HepG2 (cell line): ENCODE data around the gene TBXA2R. TPM values are rescaled to one million over a fixed set of nuclear protein-coding genes. Genes with fewer than 3 reads are reported as not detected.

ENCODE experiments used
- ATAC-seq: fragments of 200-7000 bp; cut with Tn5 transposase; 3 replicates; pipeline ENCODE4 v1.9.1; 2020; ENCODE audit warnings: mild to moderate bottlenecking, moderate library complexity
- BruUV-seq: library from RNA; stranded (reverse); fragments of 400-500 nt; replicated peaks from 2 replicates; lab custom pipeline; 2021; lab: Mats Ljungman, UMichigan
- CTCF ChIA-PET: fragments of 300-600 bp; formaldehyde crosslinking; extraction: SDS; loops from one replicate; lab custom pipeline; 2021; ENCODE audit warnings: low total read pairs, inconsistent platforms, low intra/inter-chr PET ratio; lab: Yijun Ruan, JAX
- POLR2A ChIA-PET: fragments of 350-600 bp; sonication (Branson Sonifier 250); formaldehyde crosslinking; loops from one replicate; lab custom pipeline; 2020; ENCODE audit warnings: antibody characterized with exemption, inconsistent platforms; lab: Yijun Ruan, JAX
- DNase-seq: peaks from one replicate; pipeline ENCODE4 v3.0.0-alpha.2; 2015; ENCODE audit warnings: low spot score
- FAIRE-seq: peaks from 3 replicates; lab custom pipeline; 2011; peaks lifted over from hg19 to GRCh38; lab: Jason Lieb, UNC
- H2AFZ ChIP-seq: one replicate; pipeline ENCODE4 v1.6.1; 2011; ENCODE audit warnings: low read length, inconsistent platforms
- H3K27ac ChIP-seq: fragments of 300-600 bp; 3 replicates; pipeline ENCODE4 v1.8.0; 2011; ENCODE audit warnings: mixed run types, mild to moderate bottlenecking, mixed read lengths, low read length, inconsistent platforms; ENCODE audit not compliant: insufficient read depth; ENCODE audit errors: extremely low read length
- H3K27me3 ChIP-seq, 2 experiments: fragments of 200-600 bp in 1 of 2; 2 replicates in 1 of 2; 3 replicates in 1 of 2; pipeline versions ENCODE4 v1.6.0 to v1.8.0; 2011; ENCODE audit warnings: low read length in 2 of 2, mild to moderate bottlenecking in 2 of 2, moderate library complexity in 2 of 2, inconsistent platforms in 1 of 2; ENCODE audit not compliant: insufficient read depth in 2 of 2, control insufficient read depth in 1 of 2
- H3K36me3 ChIP-seq, 2 experiments: fragments of 200-600 bp in 1 of 2; replicated peaks in 1 of 2; 2 replicates in 1 of 2; 3 replicates in 1 of 2; pipeline versions ENCODE4 v1.5.1 to v1.8.0; 2011; ENCODE audit warnings: low read length in 2 of 2, inconsistent platforms in 1 of 2; ENCODE audit not compliant: insufficient read depth in 2 of 2, control insufficient read depth in 1 of 2
- H3K4me1 ChIP-seq: 2 replicates; pipeline ENCODE4 v1.5.1; 2012; ENCODE audit warnings: low read length, inconsistent platforms; ENCODE audit not compliant: insufficient read depth
- H3K4me2 ChIP-seq: 2 replicates; pipeline ENCODE4 v1.6.0; 2011; ENCODE audit warnings: low read depth, low read length, inconsistent platforms
- H3K4me3 ChIP-seq, 3 experiments: fragments of 200-600 bp in 1 of 3; sonication (generic), shearing (Covaris generic) in 1 of 3; replicated peaks in 1 of 3; 2 replicates each; pipeline ENCODE4 v1.5.1; 2011 to 2016; ENCODE audit warnings: low read length in 3 of 3, inconsistent platforms in 2 of 3, low read depth in 2 of 3, mild to moderate bottlenecking in 2 of 3, control low read depth in 1 of 3, mixed read lengths in 1 of 3; ENCODE audit not compliant: insufficient read depth in 1 of 3
- H3K79me2 ChIP-seq: one replicate; pipeline ENCODE4 v1.6.1; 2011; ENCODE audit warnings: low read length, inconsistent platforms; ENCODE audit not compliant: insufficient read depth
- H3K9ac ChIP-seq: 2 replicates; pipeline ENCODE4 v1.6.0; 2011; ENCODE audit warnings: mild to moderate bottlenecking, low read depth, low read length, inconsistent platforms; ENCODE audit not compliant: insufficient read depth
- H3K9me3 ChIP-seq: 2 replicates; pipeline ENCODE4 v1.5.1; 2012; ENCODE audit warnings: mild to moderate bottlenecking, low read length
- H4K20me1 ChIP-seq: 2 replicates; pipeline ENCODE4 v1.6.0; 2011; ENCODE audit warnings: inconsistent platforms, mild to moderate bottlenecking, low read length, moderate library complexity; ENCODE audit not compliant: insufficient read depth
- DNMT3B ChIP-seq: conservative IDR thresholded peaks from 2 replicates; pipeline ENCODE4 v1.6.1; 2016; ENCODE audit warnings: missing biosample characterization, control low read depth
- GATAD1 ChIP-seq: IDR thresholded peaks from 2 replicates; pipeline ENCODE4 v1.6.1; 2016; ENCODE audit warnings: missing genetic modification reagents, missing compliant biosample characterization
- MYNN ChIP-seq: sonication (generic); formaldehyde crosslinking; IDR thresholded peaks from 2 replicates; pipeline ENCODE4 v1.4.0; 2020; ENCODE audit warnings: mild to moderate bottlenecking, low read depth, missing genetic modification reagents
- NFE2 ChIP-seq: sonication (generic); formaldehyde crosslinking; IDR thresholded peaks from 2 replicates; pipeline ENCODE4 v1.4.0; 2020; ENCODE audit warnings: missing genetic modification reagents
- PATZ1 ChIP-seq: sonication (generic); formaldehyde crosslinking; IDR thresholded peaks from 2 replicates; pipeline ENCODE4 v1.4.0; 2020; ENCODE audit warnings: missing genetic modification reagents
- ZFP41 ChIP-seq: sonication (generic); formaldehyde crosslinking; IDR thresholded peaks from 2 replicates; pipeline ENCODE4 v1.4.0; 2020; ENCODE audit warnings: mild to moderate bottlenecking, missing genetic modification reagents, borderline replicate concordance
- ZNF251 ChIP-seq: sonication (generic); formaldehyde crosslinking; IDR thresholded peaks from 2 replicates; pipeline ENCODE4 v1.9.0; 2021; ENCODE audit warnings: mild to moderate bottlenecking, missing genetic modification reagents
- ZNF263 ChIP-seq: sonication (generic); formaldehyde crosslinking; IDR thresholded peaks from 2 replicates; pipeline ENCODE4 v1.4.0; 2020; ENCODE audit warnings: missing genetic modification reagents
- ZNF331 ChIP-seq: sonication (generic); formaldehyde crosslinking; IDR thresholded peaks from 2 replicates; pipeline ENCODE4 v1.4.0; 2020; ENCODE audit warnings: missing genetic modification reagents
- ZNF781 ChIP-seq: sonication (generic); formaldehyde crosslinking; IDR thresholded peaks from 2 replicates; pipeline ENCODE4 v1.5.1; 2020; ENCODE audit warnings: borderline replicate concordance, mild to moderate bottlenecking, missing genetic modification reagents; ENCODE audit errors: not compliant biosample characterization
- WGBS: methylation state at CpG from one replicate; pipeline ENCODE4 v1.1.6; 2017; ENCODE audit warnings: low lambda C conversion rate; 5-methylcytosine and 5-hydroxymethylcytosine counted together
- in situ Hi-C: cut with HindIII; loops from 2 replicates; pipeline ENCODE4 v1.10.0; 2017; ENCODE audit warnings: low pct_unique_long_range_greater_than_20kb; ENCODE audit not compliant: extremely low pct_ligation_motif_present
- intact Hi-C: fragments of 100-400 bp; cut with micrococcal nuclease; formaldehyde crosslinking; loops from one replicate; pipeline ENCODE4 v1.10.0; 2022; ENCODE audit not compliant: unreplicated experiment
- polyA plus RNA-seq, 8 experiments: library from polyadenylated mRNA; depleted of rRNA in 3 of 8; stranded (reverse) in 7 of 8; unstranded in 1 of 8; fragments of >200 nt; fragmentation: Illumina TruSeq in 4 of 8; extraction: Trizol in 4 of 8; gene quantifications; 2 replicates each; pipeline versions ENCODE4 v1.2.1 to v1.2.3, GENCODE V29; 2011 to 2016; ENCODE audit warnings: low read depth in 4 of 8, missing spikeins in 1 of 8, mixed read lengths in 1 of 8; ENCODE audit not compliant: insufficient read depth in 1 of 8
- total RNA-seq, 5 experiments: library from RNA; depleted of rRNA; stranded (reverse); fragments of >200 nt; fragmentation: Illumina TruSeq; extraction: Trizol; gene quantifications; 2 replicates each; pipeline ENCODE4 v1.2.3, GENCODE V29; 2016; ENCODE audit warnings: low read depth in 1 of 5
- TF ChIP-seq, protein P1 (sequence below): sonication (generic); formaldehyde crosslinking; conservative IDR thresholded peaks from 2 replicates; pipeline ENCODE4 v1.4.0; 2020; ENCODE audit warnings: missing genetic modification reagents
- TF ChIP-seq, protein P2 (sequence below): sonication (generic); formaldehyde crosslinking; conservative IDR thresholded peaks from 2 replicates; pipeline ENCODE4 v1.8.0; 2022; ENCODE audit warnings: low read depth, missing genetic modification reagents
- TF ChIP-seq, protein P3 (sequence below): sonication (generic); formaldehyde crosslinking; conservative IDR thresholded peaks from 2 replicates; pipeline ENCODE4 v1.8.0; 2022; ENCODE audit warnings: missing genetic modification reagents
- TF ChIP-seq, protein P4 (sequence below): sonication (generic); formaldehyde crosslinking; IDR thresholded peaks from 2 replicates; pipeline ENCODE4 v1.8.0; 2022; ENCODE audit warnings: mild to moderate bottlenecking, missing genetic modification reagents; ENCODE audit not compliant: insufficient replicate concordance

TBXA2R gene
- total and polyA plus RNA-seq, 2 of the 13 experiments (the other 11 are each of a cell fraction or from before 2014, with no cell fraction given): 0.09 TPM; not detected in 1

- no TSS peak for BruUV-seq
- Histone ChIP-seq H3K27ac (no peak overlapping the region), H2AFZ (no peak overlapping the region), H3K27me3 (no peaks in the 10 kb centered on the region), H3K9ac (peak overlapping the region; percentile 34; the same call in 1 of the 2 replicates), H3K4me2 (peak overlapping the region; percentile 77), H3K4me1 (peaks cover 41% of the 10 kb centered on the region), H3K4me3 (peak overlapping the region; percentile 41 to 58 (median 47); a peak in 4 of 6 replicates), H3K36me3 (no peaks in the 10 kb centered on the region; a peak in 1 of 5 replicates), H3K9me3 (no peaks in the 10 kb centered on the region), H4K20me1 (peaks cover 4% of the 10 kb centered on the region), H3K79me2 (peaks cover 2% of the 10 kb centered on the region)
- DNase-seq (peak; percentile 97), FAIRE-seq (peak; percentile 81), ATAC-seq (peak; percentile 94)
- ChIA-PET POLR2A (no interaction called here), CTCF (no interaction called here)
- intact Hi-C loops: loop anchor here (5.0 kb wide), 1 partner anchor 65 kb away; the partner anchor contains the start of gene FZR1
- 11% methylated on average over 8 of the region's 48 CpGs for WGBS
- in situ Hi-C loops: no loop called here
- TF ChIP-seq, protein P1, sequence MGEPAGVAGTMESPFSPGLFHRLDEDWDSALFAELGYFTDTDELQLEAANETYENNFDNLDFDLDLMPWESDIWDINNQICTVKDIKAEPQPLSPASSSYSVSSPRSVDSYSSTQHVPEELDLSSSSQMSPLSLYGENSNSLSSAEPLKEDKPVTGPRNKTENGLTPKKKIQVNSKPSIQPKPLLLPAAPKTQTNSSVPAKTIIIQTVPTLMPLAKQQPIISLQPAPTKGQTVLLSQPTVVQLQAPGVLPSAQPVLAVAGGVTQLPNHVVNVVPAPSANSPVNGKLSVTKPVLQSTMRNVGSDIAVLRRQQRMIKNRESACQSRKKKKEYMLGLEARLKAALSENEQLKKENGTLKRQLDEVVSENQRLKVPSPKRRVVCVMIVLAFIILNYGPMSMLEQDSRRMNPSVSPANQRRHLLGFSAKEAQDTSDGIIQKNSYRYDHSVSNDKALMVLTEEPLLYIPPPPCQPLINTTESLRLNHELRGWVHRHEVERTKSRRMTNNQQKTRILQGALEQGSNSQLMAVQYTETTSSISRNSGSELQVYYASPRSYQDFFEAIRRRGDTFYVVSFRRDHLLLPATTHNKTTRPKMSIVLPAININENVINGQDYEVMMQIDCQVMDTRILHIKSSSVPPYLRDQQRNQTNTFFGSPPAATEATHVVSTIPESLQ: no peak
- 0 out of 2 replicates have a peak, but pooled peaks have one; percentile 60 for TF ChIP-seq ZNF263 (CRISPR knock-in tag)
- no peak for TF ChIP-seq ZFP41 (CRISPR knock-in tag)
- TF ChIP-seq, protein P2, sequence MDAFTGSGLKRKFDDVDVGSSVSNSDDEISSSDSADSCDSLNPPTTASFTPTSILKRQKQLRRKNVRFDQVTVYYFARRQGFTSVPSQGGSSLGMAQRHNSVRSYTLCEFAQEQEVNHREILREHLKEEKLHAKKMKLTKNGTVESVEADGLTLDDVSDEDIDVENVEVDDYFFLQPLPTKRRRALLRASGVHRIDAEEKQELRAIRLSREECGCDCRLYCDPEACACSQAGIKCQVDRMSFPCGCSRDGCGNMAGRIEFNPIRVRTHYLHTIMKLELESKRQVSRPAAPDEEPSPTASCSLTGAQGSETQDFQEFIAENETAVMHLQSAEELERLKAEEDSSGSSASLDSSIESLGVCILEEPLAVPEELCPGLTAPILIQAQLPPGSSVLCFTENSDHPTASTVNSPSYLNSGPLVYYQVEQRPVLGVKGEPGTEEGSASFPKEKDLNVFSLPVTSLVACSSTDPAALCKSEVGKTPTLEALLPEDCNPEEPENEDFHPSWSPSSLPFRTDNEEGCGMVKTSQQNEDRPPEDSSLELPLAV (CRISPR knock-in tag): no peak
- peak; percentile 60 for TF ChIP-seq PATZ1 (CRISPR knock-in tag)
- no peak for TF ChIP-seq DNMT3B (CRISPR knock-in tag)
- no peak for TF ChIP-seq ZNF251
- TF ChIP-seq, protein P3, sequence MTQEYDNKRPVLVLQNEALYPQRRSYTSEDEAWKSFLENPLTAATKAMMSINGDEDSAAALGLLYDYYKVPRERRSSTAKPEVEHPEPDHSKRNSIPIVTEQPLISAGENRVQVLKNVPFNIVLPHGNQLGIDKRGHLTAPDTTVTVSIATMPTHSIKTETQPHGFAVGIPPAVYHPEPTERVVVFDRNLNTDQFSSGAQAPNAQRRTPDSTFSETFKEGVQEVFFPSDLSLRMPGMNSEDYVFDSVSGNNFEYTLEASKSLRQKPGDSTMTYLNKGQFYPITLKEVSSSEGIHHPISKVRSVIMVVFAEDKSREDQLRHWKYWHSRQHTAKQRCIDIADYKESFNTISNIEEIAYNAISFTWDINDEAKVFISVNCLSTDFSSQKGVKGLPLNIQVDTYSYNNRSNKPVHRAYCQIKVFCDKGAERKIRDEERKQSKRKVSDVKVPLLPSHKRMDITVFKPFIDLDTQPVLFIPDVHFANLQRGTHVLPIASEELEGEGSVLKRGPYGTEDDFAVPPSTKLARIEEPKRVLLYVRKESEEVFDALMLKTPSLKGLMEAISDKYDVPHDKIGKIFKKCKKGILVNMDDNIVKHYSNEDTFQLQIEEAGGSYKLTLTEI (CRISPR knock-in tag): no peak
- TF ChIP-seq, protein P4, sequence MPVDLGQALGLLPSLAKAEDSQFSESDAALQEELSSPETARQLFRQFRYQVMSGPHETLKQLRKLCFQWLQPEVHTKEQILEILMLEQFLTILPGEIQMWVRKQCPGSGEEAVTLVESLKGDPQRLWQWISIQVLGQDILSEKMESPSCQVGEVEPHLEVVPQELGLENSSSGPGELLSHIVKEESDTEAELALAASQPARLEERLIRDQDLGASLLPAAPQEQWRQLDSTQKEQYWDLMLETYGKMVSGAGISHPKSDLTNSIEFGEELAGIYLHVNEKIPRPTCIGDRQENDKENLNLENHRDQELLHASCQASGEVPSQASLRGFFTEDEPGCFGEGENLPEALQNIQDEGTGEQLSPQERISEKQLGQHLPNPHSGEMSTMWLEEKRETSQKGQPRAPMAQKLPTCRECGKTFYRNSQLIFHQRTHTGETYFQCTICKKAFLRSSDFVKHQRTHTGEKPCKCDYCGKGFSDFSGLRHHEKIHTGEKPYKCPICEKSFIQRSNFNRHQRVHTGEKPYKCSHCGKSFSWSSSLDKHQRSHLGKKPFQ (CRISPR knock-in tag): no peak
- TF ChIP-seq MYNN (CRISPR knock-in tag): no peak
- TF ChIP-seq ZNF781: peak; percentile 30
- no peak for TF ChIP-seq NFE2 (CRISPR knock-in tag)
- peak; percentile 51; the same call in 1 of the 2 replicates for TF ChIP-seq GATAD1 (CRISPR knock-in tag)
- TF ChIP-seq ZNF331 (CRISPR knock-in tag): no peak
Measured at GRCh38 chr19:3572132-3572854, 34.4 kb downstream of the TBXA2R start.
